PFSK-1 (cell line): ENCODE measurements around the gene SCN5A.

ENCODE experiments used
- POLR2AphosphoS5 ChIP-seq: IDR thresholded peaks from 2 replicates; pipeline ENCODE4 v1.6.1; 2012; ENCODE audit warnings: low read depth, mild to moderate bottlenecking, control low read depth, low read length, moderate library complexity
- REST ChIP-seq, 2 experiments: IDR thresholded peaks; 2 replicates each; pipeline versions ENCODE4 v1.6.1 to v1.8.0; 2011 to 2012; ENCODE audit warnings: low read depth in 2 of 2, low read length in 2 of 2, control low read depth in 1 of 2, inconsistent platforms in 1 of 2, mild to moderate bottlenecking in 1 of 2, moderate library complexity in 1 of 2; ENCODE audit not compliant: insufficient read depth in 1 of 2

- no peak for TF ChIP-seq POLR2AphosphoS5
- no peak for TF ChIP-seq REST (IDR thresholded peaks at IDR 0.05; ENCODE audit: insufficient read depth in 1 of 2, low read depth in 2 of 2, low read length in 2 of 2)
Measured at GRCh38 chr3:38578081-38578475, 71.4 kb downstream of the SCN5A start.
